ENCODE data around the gene SMC1B. TPM values are rescaled to one million over a fixed set of nuclear protein-coding genes. Genes with fewer than 3 reads are reported as not detected.
A peak's percentile ranks its signal among the peaks of the same experiment; 100 is the strongest.

The SMC1B gene
- total RNA-seq, 2 experiments from 2014 or later: 1.8 TPM

DNA sequence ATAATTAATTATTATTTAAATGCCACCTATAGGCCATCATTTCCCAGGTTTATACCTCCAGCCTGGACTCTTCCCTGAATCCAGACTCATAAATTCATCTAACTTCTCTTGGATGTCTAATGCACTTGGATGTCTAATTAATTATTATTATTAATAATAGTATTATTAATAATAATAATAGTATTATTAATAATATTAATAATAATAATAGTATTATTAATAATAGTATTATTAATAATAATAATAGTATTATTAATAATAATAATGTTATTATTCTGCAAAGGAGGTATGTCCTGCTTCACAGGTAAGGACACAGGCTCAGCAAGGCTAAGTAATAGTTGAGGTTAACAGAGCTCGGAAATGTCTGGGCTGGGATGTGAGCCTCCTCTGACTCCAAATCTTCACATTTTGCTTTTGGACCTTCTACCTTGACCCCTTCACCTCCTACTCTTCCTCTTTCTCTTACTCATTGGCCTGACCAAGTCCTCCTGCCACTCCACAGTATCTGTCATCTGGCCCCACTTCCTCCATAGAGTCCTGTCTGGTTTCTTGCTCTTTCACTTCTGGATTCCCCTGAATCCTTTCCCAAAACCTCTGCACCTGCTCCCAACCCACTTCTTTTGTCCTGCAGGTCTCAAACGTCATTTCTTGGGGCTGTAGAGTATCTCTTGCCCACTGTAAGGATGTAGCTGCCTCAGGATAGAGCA is 8.1 kb upstream of the SMC1B start:
- TF ChIP-seq, protein P1, sequence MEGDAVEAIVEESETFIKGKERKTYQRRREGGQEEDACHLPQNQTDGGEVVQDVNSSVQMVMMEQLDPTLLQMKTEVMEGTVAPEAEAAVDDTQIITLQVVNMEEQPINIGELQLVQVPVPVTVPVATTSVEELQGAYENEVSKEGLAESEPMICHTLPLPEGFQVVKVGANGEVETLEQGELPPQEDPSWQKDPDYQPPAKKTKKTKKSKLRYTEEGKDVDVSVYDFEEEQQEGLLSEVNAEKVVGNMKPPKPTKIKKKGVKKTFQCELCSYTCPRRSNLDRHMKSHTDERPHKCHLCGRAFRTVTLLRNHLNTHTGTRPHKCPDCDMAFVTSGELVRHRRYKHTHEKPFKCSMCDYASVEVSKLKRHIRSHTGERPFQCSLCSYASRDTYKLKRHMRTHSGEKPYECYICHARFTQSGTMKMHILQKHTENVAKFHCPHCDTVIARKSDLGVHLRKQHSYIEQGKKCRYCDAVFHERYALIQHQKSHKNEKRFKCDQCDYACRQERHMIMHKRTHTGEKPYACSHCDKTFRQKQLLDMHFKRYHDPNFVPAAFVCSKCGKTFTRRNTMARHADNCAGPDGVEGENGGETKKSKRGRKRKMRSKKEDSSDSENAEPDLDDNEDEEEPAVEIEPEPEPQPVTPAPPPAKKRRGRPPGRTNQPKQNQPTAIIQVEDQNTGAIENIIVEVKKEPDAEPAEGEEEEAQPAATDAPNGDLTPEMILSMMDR (IDR thresholded peaks at IDR 0.05): no peak
- POLR2A ChIA-PET: interaction anchor here (1.0 kb wide), 1 partner anchor 8 kb away, joined by 5 read pairs; the partner anchor contains the start of genes RIBC2 and SMC1B
- ATAC-seq: no peak
- no peak overlapping the region for H3K4me3 Mint-ChIP-seq
- H3K4me1 Mint-ChIP-seq (ENCODE audit: low read depth): no peaks in the 10 kb centered on the region
- no peaks in the 10 kb centered on the region for H3K27me3 Mint-ChIP-seq
- H3K36me3 Mint-ChIP-seq (ENCODE audit: low read depth): peaks cover 38% of the 10 kb centered on the region
- H3K9me3 Mint-ChIP-seq: no peaks in the 10 kb centered on the region
- no peak for DNase-seq
- H3K27ac Mint-ChIP-seq: no peak overlapping the region
- intact Hi-C loops (cut with micrococcal nuclease): no loop called here
- CTCF ChIA-PET: interaction anchor here (1.0 kb wide), 1 partner anchor 133 kb away, joined by 3 read pairs; no protein-coding TSS in a partner anchor

DNA sequence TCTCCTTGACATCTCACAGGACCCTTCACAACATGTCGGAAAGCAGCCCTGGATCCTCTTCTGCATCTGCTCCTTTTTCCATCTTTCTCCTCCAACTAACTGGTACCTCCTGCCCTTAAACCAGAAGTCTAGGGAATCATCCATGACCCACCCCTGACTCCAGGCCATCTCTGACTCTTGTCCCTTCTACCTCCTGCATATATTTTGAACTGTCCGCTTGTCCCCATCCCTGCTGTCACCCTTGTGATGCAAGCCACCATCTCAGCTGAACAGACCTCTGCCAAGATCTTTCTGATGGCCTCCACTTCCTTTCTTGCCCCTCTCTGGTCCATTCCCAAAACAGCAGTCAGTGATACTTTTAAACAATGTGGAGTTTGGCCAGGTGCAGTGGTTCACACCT is 7.1 kb upstream of the SMC1B start:
- intact Hi-C loops (cut with micrococcal nuclease): no loop called here
- POLR2A ChIA-PET: no interaction called here
- ATAC-seq: peak; percentile 27
- CTCF ChIA-PET: no interaction called here
- no peak for DNase-seq
- Mint-ChIP-seq H3K27me3 (no peaks in the 10 kb centered on the region), H3K4me1 (ENCODE audit: low read depth) (no peaks in the 10 kb centered on the region), H3K36me3 (ENCODE audit: low read depth) (peaks cover 36% of the 10 kb centered on the region), H3K4me3 (no peak overlapping the region), H3K27ac (no peak overlapping the region), H3K9me3 (no peaks in the 10 kb centered on the region)
- TF ChIP-seq, protein P1 (IDR thresholded peaks at IDR 0.05): no peak

DNA sequence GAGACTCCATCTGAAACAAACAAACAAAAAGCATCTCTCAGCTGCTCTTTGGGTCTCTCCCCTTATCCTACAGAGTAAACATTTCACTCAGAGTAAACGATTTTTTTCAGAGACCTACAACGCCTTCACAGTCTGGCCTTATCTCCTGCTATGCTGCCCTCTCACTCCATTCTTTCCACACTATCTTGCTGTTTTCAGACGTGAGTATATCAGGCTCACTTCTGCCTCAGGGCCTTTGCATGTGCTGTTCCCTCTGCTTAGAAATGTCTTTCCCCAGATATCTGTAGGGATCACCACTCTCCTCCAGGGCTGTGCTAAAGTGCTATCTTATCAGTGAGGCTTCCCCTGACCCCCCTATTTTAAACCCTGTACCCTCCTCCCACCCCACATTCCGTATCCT is 6.6 kb upstream of the SMC1B start:
- DNase-seq (peak; percentile 16), ATAC-seq (peak; percentile 24)
- no peak overlapping the region for H3K4me3 Mint-ChIP-seq
- H3K36me3 Mint-ChIP-seq (ENCODE audit: low read depth): peaks cover 35% of the 10 kb centered on the region
- no peak overlapping the region for H3K27ac Mint-ChIP-seq
- no peaks in the 10 kb centered on the region for H3K9me3 Mint-ChIP-seq
- no peaks in the 10 kb centered on the region for H3K27me3 Mint-ChIP-seq
- ChIA-PET POLR2A (no interaction called here), CTCF (no interaction called here)
- TF ChIP-seq, protein P1 (IDR thresholded peaks at IDR 0.05): no peak
- intact Hi-C loops (cut with micrococcal nuclease): no loop called here
- no peaks in the 10 kb centered on the region for H3K4me1 Mint-ChIP-seq (ENCODE audit: low read depth)

DNA sequence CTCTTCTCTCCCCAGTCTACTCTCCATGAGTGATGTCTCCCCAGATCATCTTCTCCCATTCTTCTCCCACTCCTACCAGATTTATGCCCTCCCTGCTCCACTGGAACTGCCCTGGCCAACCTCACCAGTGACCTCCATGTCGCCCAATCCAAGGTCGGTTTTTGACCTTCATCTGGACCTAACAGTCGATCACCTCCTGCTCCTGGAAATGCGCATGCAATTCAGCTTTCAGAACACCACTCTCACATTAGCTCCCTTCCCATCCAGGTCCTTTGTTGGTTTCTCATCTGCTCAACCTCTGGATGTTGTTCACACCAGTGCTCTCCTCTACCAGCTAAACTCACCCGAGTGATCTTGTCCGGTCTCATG is 5.4 kb upstream of the SMC1B start:
- intact Hi-C loops (cut with micrococcal nuclease): no loop called here
- ChIA-PET POLR2A (interaction anchor here (1.0 kb wide), 1 partner anchor 140 kb away, joined by 3 read pairs; no protein-coding TSS in a partner anchor), CTCF (no interaction called here)
- Mint-ChIP-seq H3K4me1 (ENCODE audit: low read depth) (peaks cover 6% of the 10 kb centered on the region), H3K27ac (no peak overlapping the region), H3K4me3 (no peak overlapping the region), H3K36me3 (ENCODE audit: low read depth) (peaks cover 37% of the 10 kb centered on the region), H3K27me3 (no peaks in the 10 kb centered on the region), H3K9me3 (no peaks in the 10 kb centered on the region)
- TF ChIP-seq, protein P1 (IDR thresholded peaks at IDR 0.05): no peak
- DNase-seq (no peak), ATAC-seq (no peak)

DNA sequence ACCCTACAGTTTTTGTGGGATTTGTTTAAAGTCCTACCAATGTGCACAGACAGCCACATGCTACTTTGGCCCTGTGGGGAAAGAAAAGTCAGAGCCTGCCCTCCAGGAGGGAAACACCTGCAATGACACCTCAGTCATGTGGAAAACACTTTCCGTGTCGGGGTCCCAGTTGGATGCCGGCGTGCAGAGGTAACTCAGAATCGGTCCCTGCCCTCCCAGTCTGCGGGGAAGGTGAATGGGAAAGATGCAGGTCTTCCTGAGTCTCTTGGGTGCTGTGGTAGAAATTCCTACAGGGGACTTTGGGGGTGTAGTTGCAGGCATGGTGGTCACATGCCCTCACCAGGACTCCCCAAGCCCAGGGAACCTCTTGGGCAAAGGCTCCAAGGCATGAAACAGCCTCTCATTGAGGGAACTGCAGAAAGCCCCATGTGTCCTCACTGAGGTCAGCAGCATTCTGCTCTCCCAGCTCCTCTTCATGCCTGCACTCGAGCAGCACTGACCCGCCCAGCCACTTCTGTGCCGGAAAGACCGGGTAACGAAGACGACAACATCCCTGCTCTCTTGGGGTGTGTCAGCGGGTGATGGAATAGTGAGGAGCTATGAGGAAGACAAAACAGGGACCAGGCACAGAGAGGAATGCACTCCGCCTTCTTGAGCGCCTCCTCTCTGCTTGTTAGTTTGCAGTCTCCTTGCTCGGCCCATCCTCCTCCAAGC is 4.8 kb upstream of the SMC1B start:
- no peaks in the 10 kb centered on the region for H3K9me3 Mint-ChIP-seq
- TF ChIP-seq, protein P1 (IDR thresholded peaks at IDR 0.05): no peak
- POLR2A ChIA-PET: interaction anchor here (0.6 to 1.0 kb wide), 2 partner anchors 64 to 140 kb away, joined by 3 read pairs; no protein-coding TSS in a partner anchor
- no peak overlapping the region for H3K4me3 Mint-ChIP-seq
- H3K36me3 Mint-ChIP-seq (ENCODE audit: low read depth): peaks cover 38% of the 10 kb centered on the region
- no peaks in the 10 kb centered on the region for H3K27me3 Mint-ChIP-seq
- CTCF ChIA-PET: interaction anchor here (0.8 kb wide), 1 partner anchor 20 kb away, joined by 3 read pairs; no protein-coding TSS in a partner anchor
- H3K4me1 Mint-ChIP-seq (ENCODE audit: low read depth): peaks cover 6% of the 10 kb centered on the region
- DNase-seq (no peak), ATAC-seq (no peak)
- no peak overlapping the region for H3K27ac Mint-ChIP-seq
- intact Hi-C loops (cut with micrococcal nuclease): no loop called here

All from activated CD8-positive, alpha-beta T cell treated with anti-CD3 and anti-CD28 coated beads for 36 hours (primary cell).